ENCODE measurements around the gene KCNK3.
"Not testable (repeated sequence)": the region's sequence is repeated elsewhere in the genome, so short reads cannot be mapped to it uniquely, and the experiment has no call there.

Gene KCNK3

GRCh38 chr2:26652361-26653041, 40.0 kb upstream of the KCNK3 start:
- no peak overlapping the region for H3K4me3 ChIP-seq (ENCODE audit: low read depth in 1 of 2, low read length in 2 of 2)
- no peak overlapping the region for H3K27ac ChIP-seq (ENCODE audit: low read depth, low read length)
- no peak overlapping the region for H3K9ac ChIP-seq (ENCODE audit: low read length)
- H3K36me3 ChIP-seq (ENCODE audit: insufficient read depth, low read length), result no peaks in the 10 kb centered on the region
- no peaks in the 10 kb centered on the region for H3K9me3 ChIP-seq (ENCODE audit: low read length)
- peaks cover 18% of the 10 kb centered on the region for H3K4me1 ChIP-seq (ENCODE audit: insufficient read depth, low read length)
- H3K27me3 ChIP-seq (ENCODE audit: control insufficient read depth in 1 of 2, insufficient read depth in 2 of 2, low read length in 2 of 2), result no peaks in the 10 kb centered on the region

GRCh38 chr2:26653207-26654060, 39.1 kb upstream of the KCNK3 start:
- Histone ChIP-seq H3K36me3 (ENCODE audit: insufficient read depth, low read length) (no peaks in the 10 kb centered on the region), H3K4me1 (ENCODE audit: insufficient read depth, low read length) (peaks cover 18% of the 10 kb centered on the region), H3K27me3 (ENCODE audit: control insufficient read depth in 1 of 2, insufficient read depth in 2 of 2, low read length in 2 of 2) (no peaks in the 10 kb centered on the region), H3K9ac (ENCODE audit: low read length) (no peak overlapping the region), H3K27ac (ENCODE audit: low read depth, low read length) (no peak overlapping the region), H3K4me3 (ENCODE audit: low read depth in 1 of 2, low read length in 2 of 2) (no peak overlapping the region), H3K9me3 (ENCODE audit: low read length) (no peaks in the 10 kb centered on the region)

GRCh38 chr2:26654061-26654340, 38.5 kb upstream of the KCNK3 start:
- H3K4me1 ChIP-seq (ENCODE audit: insufficient read depth, low read length), result peaks cover 18% of the 10 kb centered on the region
- no peaks in the 10 kb centered on the region for H3K9me3 ChIP-seq (ENCODE audit: low read length)
- no peak overlapping the region for H3K27ac ChIP-seq (ENCODE audit: low read depth, low read length)
- no peak overlapping the region for H3K9ac ChIP-seq (ENCODE audit: low read length)
- H3K4me3 ChIP-seq (ENCODE audit: low read depth in 1 of 2, low read length in 2 of 2), result no peak overlapping the region
- H3K27me3 ChIP-seq (ENCODE audit: control insufficient read depth in 1 of 2, insufficient read depth in 2 of 2, low read length in 2 of 2), result no peaks in the 10 kb centered on the region
- H3K36me3 ChIP-seq (ENCODE audit: insufficient read depth, low read length), result no peaks in the 10 kb centered on the region

- H3K4me1 ChIP-seq (ENCODE audit: insufficient read depth, low read length), result peaks cover 18% of the 10 kb centered on the region
- not testable (repeated sequence) for H3K27me3 ChIP-seq (ENCODE audit: control insufficient read depth in 1 of 2, insufficient read depth in 2 of 2, low read length in 2 of 2); H3K36me3 ChIP-seq (ENCODE audit: insufficient read depth, low read length)
These were observed 37.4 kb upstream of the KCNK3 start for GRCh38 chr2:26655120-26655519.

GRCh38 chr2:26655611-26656195, 36.8 kb upstream of the KCNK3 start:
- Histone ChIP-seq H3K9me3 (ENCODE audit: low read length) (peaks cover 3% of the 10 kb centered on the region), H3K27ac (ENCODE audit: low read depth, low read length) (no peak overlapping the region)

More at GRCh38 chr2:26655120-26655519, 37.4 kb upstream of the KCNK3 start:
- not testable (repeated sequence) for H3K27ac ChIP-seq (ENCODE audit: low read depth, low read length); H3K9me3 ChIP-seq (ENCODE audit: low read length); H3K4me3 ChIP-seq (ENCODE audit: low read depth in 1 of 2, low read length in 2 of 2); H3K9ac ChIP-seq (ENCODE audit: low read length)

GRCh38 chr2:26657265-26657664, 35.3 kb upstream of the KCNK3 start:
- Histone ChIP-seq H3K9me3 (ENCODE audit: low read length) (peaks cover 3% of the 10 kb centered on the region), H3K27me3 (ENCODE audit: control insufficient read depth in 1 of 2, insufficient read depth in 2 of 2, low read length in 2 of 2) (no peaks in the 10 kb centered on the region), H3K36me3 (ENCODE audit: insufficient read depth, low read length) (no peaks in the 10 kb centered on the region), H3K27ac (ENCODE audit: low read depth, low read length) (no peak overlapping the region), H3K4me1 (ENCODE audit: insufficient read depth, low read length) (peaks cover 8% of the 10 kb centered on the region), H3K9ac (ENCODE audit: low read length) (no peak overlapping the region), H3K4me3 (ENCODE audit: low read depth in 1 of 2, low read length in 2 of 2) (no peak overlapping the region)

More at GRCh38 chr2:26655611-26656195, 36.8 kb upstream of the KCNK3 start:
- Histone ChIP-seq H3K4me1 (ENCODE audit: insufficient read depth, low read length) (peaks cover 18% of the 10 kb centered on the region), H3K36me3 (ENCODE audit: insufficient read depth, low read length) (no peaks in the 10 kb centered on the region), H3K9ac (ENCODE audit: low read length) (no peak overlapping the region), H3K27me3 (ENCODE audit: control insufficient read depth in 1 of 2, insufficient read depth in 2 of 2, low read length in 2 of 2) (no peaks in the 10 kb centered on the region), H3K4me3 (ENCODE audit: low read depth in 1 of 2, low read length in 2 of 2) (no peak overlapping the region)

GRCh38 chr2:26658691-26659346, 33.7 kb upstream of the KCNK3 start:
- no peak overlapping the region for H3K9ac ChIP-seq (ENCODE audit: low read length)
- H3K27me3 ChIP-seq (ENCODE audit: control insufficient read depth in 1 of 2, insufficient read depth in 2 of 2, low read length in 2 of 2), result no peaks in the 10 kb centered on the region
- no peaks in the 10 kb centered on the region for H3K4me1 ChIP-seq (ENCODE audit: insufficient read depth, low read length)
- H3K9me3 ChIP-seq (ENCODE audit: low read length), result peaks cover 3% of the 10 kb centered on the region
- no peak overlapping the region for H3K27ac ChIP-seq (ENCODE audit: low read depth, low read length)
- H3K4me3 ChIP-seq (ENCODE audit: low read depth in 1 of 2, low read length in 2 of 2), result no peak overlapping the region
- H3K36me3 ChIP-seq (ENCODE audit: insufficient read depth, low read length), result no peaks in the 10 kb centered on the region

- H3K4me1 ChIP-seq (ENCODE audit: insufficient read depth, low read length), result no peaks in the 10 kb centered on the region
- H3K9ac ChIP-seq (ENCODE audit: low read length), result no peak overlapping the region
- no peaks in the 10 kb centered on the region for H3K36me3 ChIP-seq (ENCODE audit: insufficient read depth, low read length)
- peaks cover 3% of the 10 kb centered on the region for H3K9me3 ChIP-seq (ENCODE audit: low read length)
- H3K4me3 ChIP-seq (ENCODE audit: low read depth in 1 of 2, low read length in 2 of 2), result no peak overlapping the region
- no peak overlapping the region for H3K27ac ChIP-seq (ENCODE audit: low read depth, low read length)
- H3K27me3 ChIP-seq (ENCODE audit: control insufficient read depth in 1 of 2, insufficient read depth in 2 of 2, low read length in 2 of 2), result no peaks in the 10 kb centered on the region
These were observed 32.1 kb upstream of the KCNK3 start for GRCh38 chr2:26660363-26660962.

- H3K9ac ChIP-seq (ENCODE audit: low read length); H3K27me3 ChIP-seq (ENCODE audit: control insufficient read depth in 1 of 2, insufficient read depth in 2 of 2, low read length in 2 of 2); H3K4me1 ChIP-seq (ENCODE audit: insufficient read depth, low read length); H3K9me3 ChIP-seq (ENCODE audit: low read length); H3K27ac ChIP-seq (ENCODE audit: low read depth, low read length); H3K4me3 ChIP-seq (ENCODE audit: low read depth in 1 of 2, low read length in 2 of 2); H3K36me3 ChIP-seq (ENCODE audit: insufficient read depth, low read length): not testable (repeated sequence)
These were observed 27.2 kb upstream of the KCNK3 start for GRCh38 chr2:26665296-26665695.

GRCh38 chr2:26666671-26667070, 25.9 kb upstream of the KCNK3 start:
- H3K9ac ChIP-seq (ENCODE audit: low read length), result no peak overlapping the region
- H3K4me3 ChIP-seq (ENCODE audit: low read depth in 1 of 2, low read length in 2 of 2), result no peak overlapping the region

GRCh38 chr2:26668041-26668440, 24.5 kb upstream of the KCNK3 start:
- Histone ChIP-seq H3K9ac (ENCODE audit: low read length) (no peak overlapping the region), H3K4me1 (ENCODE audit: insufficient read depth, low read length) (no peaks in the 10 kb centered on the region), H3K9me3 (ENCODE audit: low read length) (no peaks in the 10 kb centered on the region), H3K27ac (ENCODE audit: low read depth, low read length) (no peak overlapping the region), H3K4me3 (ENCODE audit: low read depth in 1 of 2, low read length in 2 of 2) (no peak overlapping the region), H3K27me3 (ENCODE audit: control insufficient read depth in 1 of 2, insufficient read depth in 2 of 2, low read length in 2 of 2) (no peaks in the 10 kb centered on the region), H3K36me3 (ENCODE audit: insufficient read depth, low read length) (no peaks in the 10 kb centered on the region)

More at GRCh38 chr2:26666671-26667070, 25.9 kb upstream of the KCNK3 start:
- H3K4me1 ChIP-seq (ENCODE audit: insufficient read depth, low read length), result no peaks in the 10 kb centered on the region
- H3K9me3 ChIP-seq (ENCODE audit: low read length), result no peaks in the 10 kb centered on the region
- no peaks in the 10 kb centered on the region for H3K27me3 ChIP-seq (ENCODE audit: control insufficient read depth in 1 of 2, insufficient read depth in 2 of 2, low read length in 2 of 2)
- H3K27ac ChIP-seq (ENCODE audit: low read depth, low read length), result no peak overlapping the region
- H3K36me3 ChIP-seq (ENCODE audit: insufficient read depth, low read length), result no peaks in the 10 kb centered on the region

Measured in muscle layer of colon (tissue), 2 donors.